Measurements from ENCODE around the gene PTPRJ. TPM values are rescaled to one million over a fixed set of nuclear protein-coding genes. Genes with fewer than 3 reads are reported as not detected.

Gene PTPRJ
- total and polyA plus RNA-seq, 7 donors: 0.32 to 12.4 (median 4.1) TPM

DNA sequence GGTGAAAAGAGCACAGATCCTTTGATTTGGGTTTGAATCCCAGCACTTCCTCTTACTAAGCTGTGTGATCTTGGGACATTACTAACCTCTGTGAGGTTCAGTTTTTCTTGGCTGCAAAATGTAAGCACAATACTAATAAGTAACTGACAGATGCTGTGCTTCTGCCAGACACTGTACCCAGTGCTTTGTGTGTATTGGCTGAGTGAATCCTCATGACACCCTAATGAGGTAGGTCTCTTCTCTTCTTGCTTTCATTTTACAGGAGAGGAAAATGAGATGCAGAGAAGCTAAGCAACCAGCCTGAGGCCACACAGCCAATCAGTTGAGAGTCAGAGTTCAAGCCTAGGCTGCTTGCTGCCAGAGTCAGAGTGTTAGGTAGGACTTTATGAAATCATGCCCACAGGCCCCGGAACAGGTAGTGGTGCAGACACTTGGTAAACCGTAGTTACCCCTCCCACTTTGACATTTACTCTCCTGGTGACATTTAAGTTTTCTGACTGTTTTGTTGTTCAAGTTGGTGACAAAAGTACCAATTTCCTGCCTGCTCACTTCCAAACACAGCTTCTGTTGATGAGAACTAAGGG lies 21.2 kb downstream of the PTPRJ start:
- DNase-seq (no peak), ATAC-seq (peak in 3 of 4 donors; percentile 20 to 49 (median 30))
- Histone ChIP-seq H3K36me3 (ENCODE audit: insufficient read depth in 1 of 2, low read depth in 1 of 2) (no peaks in the 10 kb centered on the region), H3K4me3 (no peak overlapping the region), H3K27me3 (ENCODE audit: insufficient read depth in 3 of 3, low read length in 2 of 3) (no peaks in the 10 kb centered on the region), H3K9me3 (no peaks in the 10 kb centered on the region), H3K27ac (no peak overlapping the region), H3K4me1 (peaks cover 19% of the 10 kb centered on the region)
- TF ChIP-seq, protein P1, sequence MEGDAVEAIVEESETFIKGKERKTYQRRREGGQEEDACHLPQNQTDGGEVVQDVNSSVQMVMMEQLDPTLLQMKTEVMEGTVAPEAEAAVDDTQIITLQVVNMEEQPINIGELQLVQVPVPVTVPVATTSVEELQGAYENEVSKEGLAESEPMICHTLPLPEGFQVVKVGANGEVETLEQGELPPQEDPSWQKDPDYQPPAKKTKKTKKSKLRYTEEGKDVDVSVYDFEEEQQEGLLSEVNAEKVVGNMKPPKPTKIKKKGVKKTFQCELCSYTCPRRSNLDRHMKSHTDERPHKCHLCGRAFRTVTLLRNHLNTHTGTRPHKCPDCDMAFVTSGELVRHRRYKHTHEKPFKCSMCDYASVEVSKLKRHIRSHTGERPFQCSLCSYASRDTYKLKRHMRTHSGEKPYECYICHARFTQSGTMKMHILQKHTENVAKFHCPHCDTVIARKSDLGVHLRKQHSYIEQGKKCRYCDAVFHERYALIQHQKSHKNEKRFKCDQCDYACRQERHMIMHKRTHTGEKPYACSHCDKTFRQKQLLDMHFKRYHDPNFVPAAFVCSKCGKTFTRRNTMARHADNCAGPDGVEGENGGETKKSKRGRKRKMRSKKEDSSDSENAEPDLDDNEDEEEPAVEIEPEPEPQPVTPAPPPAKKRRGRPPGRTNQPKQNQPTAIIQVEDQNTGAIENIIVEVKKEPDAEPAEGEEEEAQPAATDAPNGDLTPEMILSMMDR (IDR thresholded peaks at IDR 0.05): no peak
- intact Hi-C loops (cut with DNase I): no loop called here
- WGBS, 3 donors: 84 to 90% (median 89%) methylated on average over 2 of the region's 2 CpGs

DNA sequence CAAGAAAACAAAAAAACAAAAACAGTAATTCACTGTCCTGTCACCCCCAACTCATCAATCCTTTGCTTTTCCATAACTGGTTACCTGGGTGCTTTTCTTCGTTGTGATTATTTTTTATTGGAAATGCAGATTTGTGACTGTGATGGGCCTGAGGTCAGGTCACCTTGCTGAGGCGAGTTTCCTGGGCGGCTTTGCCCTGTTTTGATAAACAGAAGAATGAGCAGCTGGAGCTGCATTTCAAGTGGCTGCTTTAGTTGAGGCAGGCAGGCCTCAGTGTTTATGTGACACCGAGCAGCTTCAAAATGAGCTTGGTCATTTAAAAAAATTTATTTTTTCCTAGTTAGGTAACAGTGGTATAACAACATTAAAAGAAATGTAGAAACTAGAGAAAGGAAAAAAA lies 22.2 kb downstream of the PTPRJ start:
- Histone ChIP-seq H3K27me3 (ENCODE audit: insufficient read depth in 3 of 3, low read length in 2 of 3) (no peaks in the 10 kb centered on the region), H3K4me3 (no peak overlapping the region), H3K27ac (no peak overlapping the region), H3K36me3 (ENCODE audit: insufficient read depth in 1 of 2, low read depth in 1 of 2) (no peaks in the 10 kb centered on the region), H3K9me3 (no peaks in the 10 kb centered on the region), H3K4me1 (peaks cover 21% of the 10 kb centered on the region)
- intact Hi-C loops (cut with DNase I): no loop called here
- ATAC-seq: no peak
- TF ChIP-seq, protein P1 (IDR thresholded peaks at IDR 0.05): no peak
- WGBS, 3 donors: 87 to 88% (median 88%) methylated on average over 4 of the region's 4 CpGs
- DNase-seq: no peak

DNA sequence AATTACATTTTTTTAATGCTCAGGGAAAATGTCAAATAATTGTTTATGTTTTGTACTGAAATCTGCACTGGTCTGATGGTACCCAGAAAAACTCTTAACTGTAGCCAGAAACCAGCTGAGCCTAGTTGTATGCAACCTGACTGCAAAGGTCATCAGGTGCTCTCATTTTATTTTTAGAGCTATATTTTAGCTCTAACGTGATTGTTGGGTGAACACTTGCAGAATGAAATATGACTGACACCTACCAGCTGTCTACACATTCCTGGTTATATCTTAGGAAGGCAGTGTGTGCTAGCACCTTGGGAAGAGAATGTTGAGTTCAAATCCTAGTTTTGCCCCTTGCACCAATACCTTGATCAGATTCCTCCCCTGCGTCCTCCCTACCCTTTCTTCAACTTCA lies 23.6 kb downstream of the PTPRJ start:
- ATAC-seq (peak in 3 of 4 donors; percentile 72 to 76 (median 74)), DNase-seq (no peak)
- Histone ChIP-seq H3K4me1 (peaks cover 27% of the 10 kb centered on the region), H3K4me3 (no peak overlapping the region), H3K27ac (peak overlapping the region; percentile 63), H3K36me3 (ENCODE audit: insufficient read depth in 1 of 2, low read depth in 1 of 2) (no peaks in the 10 kb centered on the region), H3K27me3 (ENCODE audit: insufficient read depth in 3 of 3, low read length in 2 of 3) (no peaks in the 10 kb centered on the region), H3K9me3 (no peaks in the 10 kb centered on the region)
- intact Hi-C loops (cut with DNase I): no loop called here
- WGBS, 3 donors: 17 to 48% (median 26%) methylated on average over 2 of the region's 2 CpGs
- TF ChIP-seq, protein P1 (IDR thresholded peaks at IDR 0.05): no peak

DNA sequence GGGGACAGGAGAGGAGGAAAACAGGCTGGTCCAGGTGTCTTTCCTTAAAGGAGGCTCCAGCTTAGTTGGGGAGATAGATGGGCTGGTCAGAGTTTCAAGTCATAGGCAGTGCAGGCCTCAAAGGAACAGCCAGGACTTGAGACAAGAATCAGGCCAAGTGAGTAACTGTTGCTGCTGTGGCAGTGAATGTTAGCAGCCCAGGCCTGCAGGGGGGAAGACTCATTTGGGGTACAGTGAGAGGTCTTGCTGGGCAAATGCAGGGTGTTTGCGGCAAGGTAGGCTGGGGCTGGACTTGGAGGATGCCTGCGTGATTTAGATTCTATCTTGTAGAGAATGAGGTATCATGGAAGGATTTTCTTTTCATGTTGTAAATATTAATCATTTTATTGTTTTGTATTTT lies 24.1 kb downstream of the PTPRJ start:
- peak in 1 of 4 donors; percentile 13 for ATAC-seq
- H3K27me3 ChIP-seq (ENCODE audit: insufficient read depth in 3 of 3, low read length in 2 of 3): no peaks in the 10 kb centered on the region
- intact Hi-C loops (cut with DNase I): no loop called here
- H3K36me3 ChIP-seq (ENCODE audit: insufficient read depth in 1 of 2, low read depth in 1 of 2): no peaks in the 10 kb centered on the region
- TF ChIP-seq, protein P1 (IDR thresholded peaks at IDR 0.05): no peak
- 98 to 100% (median 98%) methylated on average over 2 of the region's 2 CpGs for WGBS, 3 donors
- H3K4me3 ChIP-seq: no peak overlapping the region
- peaks cover 27% of the 10 kb centered on the region for H3K4me1 ChIP-seq
- H3K9me3 ChIP-seq: no peaks in the 10 kb centered on the region
- DNase-seq: no peak
- peak overlapping the region; percentile 63 for H3K27ac ChIP-seq

DNA sequence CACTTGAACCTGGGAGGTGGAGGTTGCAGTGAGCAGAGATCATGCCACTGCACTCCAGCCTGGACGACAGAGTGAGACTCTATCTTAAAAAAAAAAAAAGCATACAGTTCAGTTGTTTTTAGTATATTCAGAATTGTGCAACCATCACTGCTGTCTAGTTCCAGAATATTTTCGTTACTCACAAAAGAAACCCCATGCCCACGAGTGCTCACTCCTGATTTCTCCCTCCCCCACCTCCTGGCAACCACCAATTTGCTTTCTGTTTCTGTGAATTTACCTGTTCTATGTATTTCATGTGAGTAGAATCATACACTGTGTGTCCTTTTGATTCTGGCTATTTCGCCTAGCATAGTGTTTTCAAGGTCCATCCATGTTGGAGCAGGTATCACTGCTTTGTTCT lies 24.8 kb downstream of the PTPRJ start:
- Histone ChIP-seq H3K27me3 (ENCODE audit: insufficient read depth in 3 of 3, low read length in 2 of 3) (no peaks in the 10 kb centered on the region), H3K36me3 (ENCODE audit: insufficient read depth in 1 of 2, low read depth in 1 of 2) (no peaks in the 10 kb centered on the region), H3K9me3 (no peaks in the 10 kb centered on the region), H3K27ac (no peak overlapping the region), H3K4me1 (peaks cover 27% of the 10 kb centered on the region), H3K4me3 (no peak overlapping the region)
- no peak for DNase-seq
- TF ChIP-seq, protein P1 (IDR thresholded peaks at IDR 0.05): no peak
- 77 to 86% (median 82%) methylated on average over 4 of the region's 4 CpGs for WGBS, 3 donors
- intact Hi-C loops (cut with DNase I): no loop called here
- ATAC-seq: no peak
